AG10803 (cell line): ENCODE results near the gene BRAT1.

ENCODE experiments used
- DNase-seq: peaks from one replicate; pipeline ENCODE4 v3.0.0; 2010; ENCODE audit warnings: low read depth
- H3K4me3 ChIP-seq: 2 replicates; pipeline ENCODE4 v1.5.1; 2011; ENCODE audit warnings: mild to moderate bottlenecking, low read length, control low read depth
- CTCF ChIP-seq: conservative IDR thresholded peaks from 2 replicates; pipeline ENCODE4 v1.5.1; 2011; ENCODE audit warnings: mild to moderate bottlenecking, low read length, control low read depth, inconsistent platforms

Gene BRAT1

GRCh38 chr7:2498708-2499107, 56.6 kb downstream of the BRAT1 start:
- no peak for DNase-seq
- TF ChIP-seq CTCF, result no peak
- H3K4me3 ChIP-seq, result no peak overlapping the region

- TF ChIP-seq CTCF, result no peak
- no peak overlapping the region for H3K4me3 ChIP-seq
- no peak for DNase-seq
Observed at GRCh38 chr7:2497500-2498336, 57.6 kb downstream of the BRAT1 start.

- no peak overlapping the region for H3K4me3 ChIP-seq
- DNase-seq, result no peak
- TF ChIP-seq CTCF, result no peak
Observed at GRCh38 chr7:2497065-2497464, 58.3 kb downstream of the BRAT1 start.

- H3K4me3 ChIP-seq, result no peak overlapping the region
- DNase-seq, result no peak
- no peak for TF ChIP-seq CTCF
Observed at GRCh38 chr7:2496375-2496774, 58.9 kb downstream of the BRAT1 start.

GRCh38 chr7:2495418-2496299, 59.7 kb downstream of the BRAT1 start:
- no peak overlapping the region for H3K4me3 ChIP-seq
- no peak for DNase-seq
- TF ChIP-seq CTCF, result no peak

- no peak for DNase-seq
- no peak overlapping the region for H3K4me3 ChIP-seq
- no peak for TF ChIP-seq CTCF
Observed at GRCh38 chr7:2494191-2495130, 60.9 kb downstream of the BRAT1 start.
